Measurements from ENCODE around the gene HSD11B1. TPM values are rescaled to one million over a fixed set of nuclear protein-coding genes. Genes with fewer than 3 reads are reported as not detected.

Gene HSD11B1
- total RNA-seq, 1 experiment from 2014 or later = not detected

DNA sequence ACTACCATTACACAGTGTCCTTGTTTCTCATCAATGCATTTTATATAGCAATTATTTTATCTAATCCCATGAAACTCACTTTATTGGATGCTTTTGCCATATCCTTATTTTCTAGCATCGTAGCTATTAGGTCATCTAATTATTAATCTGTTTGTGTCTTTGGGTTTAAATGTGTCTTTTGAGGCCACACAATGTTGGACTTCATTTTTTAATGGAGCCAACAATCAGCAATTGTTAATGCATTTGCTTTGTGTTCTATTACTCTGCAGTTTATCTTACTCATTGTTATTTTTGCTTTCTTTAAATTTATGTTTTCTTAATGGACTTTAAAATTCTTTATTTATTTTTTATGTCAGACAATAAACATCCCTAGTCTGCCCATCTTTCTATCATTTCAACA lies 1.8 kb upstream of the HSD11B1 start:
- no peak for DNase-seq (ENCODE audit: low spot score)
- Mint-ChIP-seq H3K4me1 (peaks cover 8% of the 10 kb centered on the region), H3K27me3 (ENCODE audit: low read depth) (no peaks in the 10 kb centered on the region; the same call in 1 of the 2 replicates), H3K4me3 (no peak overlapping the region), H3K27ac (no peak overlapping the region), H3K36me3 (no peaks in the 10 kb centered on the region), H3K9me3 (no peaks in the 10 kb centered on the region)
- TF ChIP-seq TEAD4 (CRISPR knock-in tag; IDR thresholded peaks at IDR 0.05) (no peak), ATF1 (CRISPR knock-in tag; IDR thresholded peaks at IDR 0.05) (no peak), FOXK1 (CRISPR knock-in tag; IDR thresholded peaks at IDR 0.05) (no peak), FOXJ3 (CRISPR knock-in tag; IDR thresholded peaks at IDR 0.05; ENCODE audit: borderline replicate concordance) (no peak), SMAD4 (CRISPR knock-in tag; IDR thresholded peaks at IDR 0.05) (no peak), EMX1 (CRISPR knock-in tag; IDR thresholded peaks at IDR 0.05) (no peak), ELF4 (CRISPR knock-in tag; IDR thresholded peaks at IDR 0.05; ENCODE audit: low read depth) (no peak), KAT7 (CRISPR knock-in tag; IDR thresholded peaks at IDR 0.05; ENCODE audit: borderline replicate concordance) (no peak), ZNF416 (CRISPR knock-in tag; IDR thresholded peaks at IDR 0.05) (no peak)
- TF ChIP-seq, protein P1, sequence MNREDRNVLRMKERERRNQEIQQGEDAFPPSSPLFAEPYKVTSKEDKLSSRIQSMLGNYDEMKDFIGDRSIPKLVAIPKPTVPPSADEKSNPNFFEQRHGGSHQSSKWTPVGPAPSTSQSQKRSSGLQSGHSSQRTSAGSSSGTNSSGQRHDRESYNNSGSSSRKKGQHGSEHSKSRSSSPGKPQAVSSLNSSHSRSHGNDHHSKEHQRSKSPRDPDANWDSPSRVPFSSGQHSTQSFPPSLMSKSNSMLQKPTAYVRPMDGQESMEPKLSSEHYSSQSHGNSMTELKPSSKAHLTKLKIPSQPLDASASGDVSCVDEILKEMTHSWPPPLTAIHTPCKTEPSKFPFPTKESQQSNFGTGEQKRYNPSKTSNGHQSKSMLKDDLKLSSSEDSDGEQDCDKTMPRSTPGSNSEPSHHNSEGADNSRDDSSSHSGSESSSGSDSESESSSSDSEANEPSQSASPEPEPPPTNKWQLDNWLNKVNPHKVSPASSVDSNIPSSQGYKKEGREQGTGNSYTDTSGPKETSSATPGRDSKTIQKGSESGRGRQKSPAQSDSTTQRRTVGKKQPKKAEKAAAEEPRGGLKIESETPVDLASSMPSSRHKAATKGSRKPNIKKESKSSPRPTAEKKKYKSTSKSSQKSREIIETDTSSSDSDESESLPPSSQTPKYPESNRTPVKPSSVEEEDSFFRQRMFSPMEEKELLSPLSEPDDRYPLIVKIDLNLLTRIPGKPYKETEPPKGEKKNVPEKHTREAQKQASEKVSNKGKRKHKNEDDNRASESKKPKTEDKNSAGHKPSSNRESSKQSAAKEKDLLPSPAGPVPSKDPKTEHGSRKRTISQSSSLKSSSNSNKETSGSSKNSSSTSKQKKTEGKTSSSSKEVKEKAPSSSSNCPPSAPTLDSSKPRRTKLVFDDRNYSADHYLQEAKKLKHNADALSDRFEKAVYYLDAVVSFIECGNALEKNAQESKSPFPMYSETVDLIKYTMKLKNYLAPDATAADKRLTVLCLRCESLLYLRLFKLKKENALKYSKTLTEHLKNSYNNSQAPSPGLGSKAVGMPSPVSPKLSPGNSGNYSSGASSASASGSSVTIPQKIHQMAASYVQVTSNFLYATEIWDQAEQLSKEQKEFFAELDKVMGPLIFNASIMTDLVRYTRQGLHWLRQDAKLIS (CRISPR knock-in tag; IDR thresholded peaks at IDR 0.05; ENCODE audit: borderline replicate concordance) = no peak
- TF ChIP-seq, protein P2, sequence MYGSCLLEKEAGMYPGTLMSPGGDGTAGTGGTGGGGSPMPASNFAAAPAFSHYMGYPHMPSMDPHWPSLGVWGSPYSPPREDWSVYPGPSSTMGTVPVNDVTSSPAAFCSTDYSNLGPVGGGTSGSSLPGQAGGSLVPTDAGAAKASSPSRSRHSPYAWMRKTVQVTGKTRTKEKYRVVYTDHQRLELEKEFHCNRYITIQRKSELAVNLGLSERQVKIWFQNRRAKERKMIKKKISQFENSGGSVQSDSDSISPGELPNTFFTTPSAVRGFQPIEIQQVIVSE (CRISPR knock-in tag; IDR thresholded peaks at IDR 0.05; ENCODE audit: borderline replicate concordance) = no peak
- TF ChIP-seq, protein P3, sequence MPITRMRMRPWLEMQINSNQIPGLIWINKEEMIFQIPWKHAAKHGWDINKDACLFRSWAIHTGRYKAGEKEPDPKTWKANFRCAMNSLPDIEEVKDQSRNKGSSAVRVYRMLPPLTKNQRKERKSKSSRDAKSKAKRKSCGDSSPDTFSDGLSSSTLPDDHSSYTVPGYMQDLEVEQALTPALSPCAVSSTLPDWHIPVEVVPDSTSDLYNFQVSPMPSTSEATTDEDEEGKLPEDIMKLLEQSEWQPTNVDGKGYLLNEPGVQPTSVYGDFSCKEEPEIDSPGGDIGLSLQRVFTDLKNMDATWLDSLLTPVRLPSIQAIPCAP (CRISPR knock-in tag; IDR thresholded peaks at IDR 0.05) = no peak
- ATAC-seq = no peak
- ChIA-PET CTCF (no interaction called here), POLR2A (no interaction called here)

DNA sequence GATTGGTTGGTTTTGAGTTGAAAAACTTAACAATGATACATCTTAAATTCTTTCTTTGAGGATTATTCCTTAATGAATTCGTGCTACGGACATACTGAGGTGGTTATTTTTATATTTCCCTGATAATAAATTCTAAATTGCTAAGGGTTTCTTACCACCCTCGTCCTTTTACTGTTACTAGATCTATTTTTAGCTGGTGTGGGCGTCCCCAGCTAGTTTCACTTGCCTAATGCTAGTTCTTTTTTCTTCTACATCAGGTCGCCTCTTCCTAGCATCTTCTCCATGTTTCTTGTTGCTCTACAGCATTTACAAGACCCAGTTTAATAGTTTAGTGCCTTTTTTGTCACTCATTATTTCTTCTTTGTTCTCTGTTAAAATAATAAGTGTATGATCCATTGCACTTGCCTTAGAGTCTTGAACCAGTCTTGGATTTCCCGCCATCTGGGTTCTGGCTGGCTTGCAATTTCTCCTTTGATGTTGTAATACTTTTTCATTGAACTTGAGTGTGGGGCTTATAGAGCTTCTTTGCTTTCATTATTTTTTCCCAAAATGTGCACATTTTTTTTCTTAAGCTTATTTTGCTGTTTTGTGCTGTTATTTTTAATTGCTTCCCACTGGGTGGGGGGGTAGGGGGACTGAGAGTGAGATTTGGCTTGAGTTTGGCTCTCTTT lies 677 bp upstream of the HSD11B1 start:
- Mint-ChIP-seq H3K4me3 (no peak overlapping the region), H3K4me1 (peaks cover 9% of the 10 kb centered on the region), H3K36me3 (no peaks in the 10 kb centered on the region), H3K27me3 (ENCODE audit: low read depth) (no peaks in the 10 kb centered on the region; the same call in 1 of the 2 replicates), H3K27ac (no peak overlapping the region), H3K9me3 (no peaks in the 10 kb centered on the region)
- ChIA-PET POLR2A (no interaction called here), CTCF (interaction anchor here (0.6 to 1.1 kb wide), 3 partner anchors 113 to 190 kb away, joined by 3 to 4 read pairs (median 3); no protein-coding TSS in a partner anchor)
- DNase-seq (ENCODE audit: low spot score) (no peak), ATAC-seq (no peak)
- TF ChIP-seq, protein P1 (CRISPR knock-in tag; IDR thresholded peaks at IDR 0.05; ENCODE audit: borderline replicate concordance) = no peak
- TF ChIP-seq TEAD4 (CRISPR knock-in tag; IDR thresholded peaks at IDR 0.05) (no peak), PRRX2 (CRISPR knock-in tag; IDR thresholded peaks at IDR 0.05) (no peak)
- TF ChIP-seq, protein P4, sequence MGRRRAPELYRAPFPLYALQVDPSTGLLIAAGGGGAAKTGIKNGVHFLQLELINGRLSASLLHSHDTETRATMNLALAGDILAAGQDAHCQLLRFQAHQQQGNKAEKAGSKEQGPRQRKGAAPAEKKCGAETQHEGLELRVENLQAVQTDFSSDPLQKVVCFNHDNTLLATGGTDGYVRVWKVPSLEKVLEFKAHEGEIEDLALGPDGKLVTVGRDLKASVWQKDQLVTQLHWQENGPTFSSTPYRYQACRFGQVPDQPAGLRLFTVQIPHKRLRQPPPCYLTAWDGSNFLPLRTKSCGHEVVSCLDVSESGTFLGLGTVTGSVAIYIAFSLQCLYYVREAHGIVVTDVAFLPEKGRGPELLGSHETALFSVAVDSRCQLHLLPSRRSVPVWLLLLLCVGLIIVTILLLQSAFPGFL (CRISPR knock-in tag; IDR thresholded peaks at IDR 0.05; ENCODE audit: borderline replicate concordance) = no peak
- TF ChIP-seq, protein P5, sequence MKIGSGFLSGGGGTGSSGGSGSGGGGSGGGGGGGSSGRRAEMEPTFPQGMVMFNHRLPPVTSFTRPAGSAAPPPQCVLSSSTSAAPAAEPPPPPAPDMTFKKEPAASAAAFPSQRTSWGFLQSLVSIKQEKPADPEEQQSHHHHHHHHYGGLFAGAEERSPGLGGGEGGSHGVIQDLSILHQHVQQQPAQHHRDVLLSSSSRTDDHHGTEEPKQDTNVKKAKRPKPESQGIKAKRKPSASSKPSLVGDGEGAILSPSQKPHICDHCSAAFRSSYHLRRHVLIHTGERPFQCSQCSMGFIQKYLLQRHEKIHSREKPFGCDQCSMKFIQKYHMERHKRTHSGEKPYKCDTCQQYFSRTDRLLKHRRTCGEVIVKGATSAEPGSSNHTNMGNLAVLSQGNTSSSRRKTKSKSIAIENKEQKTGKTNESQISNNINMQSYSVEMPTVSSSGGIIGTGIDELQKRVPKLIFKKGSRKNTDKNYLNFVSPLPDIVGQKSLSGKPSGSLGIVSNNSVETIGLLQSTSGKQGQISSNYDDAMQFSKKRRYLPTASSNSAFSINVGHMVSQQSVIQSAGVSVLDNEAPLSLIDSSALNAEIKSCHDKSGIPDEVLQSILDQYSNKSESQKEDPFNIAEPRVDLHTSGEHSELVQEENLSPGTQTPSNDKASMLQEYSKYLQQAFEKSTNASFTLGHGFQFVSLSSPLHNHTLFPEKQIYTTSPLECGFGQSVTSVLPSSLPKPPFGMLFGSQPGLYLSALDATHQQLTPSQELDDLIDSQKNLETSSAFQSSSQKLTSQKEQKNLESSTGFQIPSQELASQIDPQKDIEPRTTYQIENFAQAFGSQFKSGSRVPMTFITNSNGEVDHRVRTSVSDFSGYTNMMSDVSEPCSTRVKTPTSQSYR (CRISPR knock-in tag; IDR thresholded peaks at IDR 0.05) = no peak
- TF ChIP-seq, protein P6, sequence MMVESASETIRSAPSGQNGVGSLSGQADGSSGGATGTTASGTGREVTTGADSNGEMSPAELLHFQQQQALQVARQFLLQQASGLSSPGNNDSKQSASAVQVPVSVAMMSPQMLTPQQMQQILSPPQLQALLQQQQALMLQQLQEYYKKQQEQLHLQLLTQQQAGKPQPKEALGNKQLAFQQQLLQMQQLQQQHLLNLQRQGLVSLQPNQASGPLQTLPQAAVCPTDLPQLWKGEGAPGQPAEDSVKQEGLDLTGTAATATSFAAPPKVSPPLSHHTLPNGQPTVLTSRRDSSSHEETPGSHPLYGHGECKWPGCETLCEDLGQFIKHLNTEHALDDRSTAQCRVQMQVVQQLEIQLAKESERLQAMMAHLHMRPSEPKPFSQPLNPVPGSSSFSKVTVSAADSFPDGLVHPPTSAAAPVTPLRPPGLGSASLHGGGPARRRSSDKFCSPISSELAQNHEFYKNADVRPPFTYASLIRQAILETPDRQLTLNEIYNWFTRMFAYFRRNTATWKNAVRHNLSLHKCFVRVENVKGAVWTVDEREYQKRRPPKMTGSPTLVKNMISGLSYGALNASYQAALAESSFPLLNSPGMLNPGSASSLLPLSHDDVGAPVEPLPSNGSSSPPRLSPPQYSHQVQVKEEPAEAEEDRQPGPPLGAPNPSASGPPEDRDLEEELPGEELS (CRISPR knock-in tag; IDR thresholded peaks at IDR 0.05) = no peak
- TF ChIP-seq, protein P7, sequence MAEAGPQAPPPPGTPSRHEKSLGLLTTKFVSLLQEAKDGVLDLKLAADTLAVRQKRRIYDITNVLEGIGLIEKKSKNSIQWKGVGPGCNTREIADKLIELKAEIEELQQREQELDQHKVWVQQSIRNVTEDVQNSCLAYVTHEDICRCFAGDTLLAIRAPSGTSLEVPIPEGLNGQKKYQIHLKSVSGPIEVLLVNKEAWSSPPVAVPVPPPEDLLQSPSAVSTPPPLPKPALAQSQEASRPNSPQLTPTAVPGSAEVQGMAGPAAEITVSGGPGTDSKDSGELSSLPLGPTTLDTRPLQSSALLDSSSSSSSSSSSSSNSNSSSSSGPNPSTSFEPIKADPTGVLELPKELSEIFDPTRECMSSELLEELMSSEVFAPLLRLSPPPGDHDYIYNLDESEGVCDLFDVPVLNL (CRISPR knock-in tag; IDR thresholded peaks at IDR 0.05; ENCODE audit: borderline replicate concordance, low read depth) = no peak
